Heart left ventricle (tissue), 13 donors: ENCODE measurements around the gene THSD4.

Experiments used
- POLR2A ChIP-seq, 2 donors: fragments of 450-650 bp; IDR thresholded peaks; one replicate each; pipeline ENCODE4 v1.6.1; 2017; ENCODE audit warnings: antibody characterized with exemption in 2 of 2, mild to moderate bottlenecking in 2 of 2, moderate library complexity in 2 of 2
- TF ChIP-seq, protein P1 (sequence below), 12 donors: fragments of 200-600 bp; sonication (generic) in 4 of 12; IDR thresholded peaks; one replicate each; pipeline versions ENCODE4 v1.5.0 to v1.8.0; 2018 to 2022; ENCODE audit warnings: antibody characterized with exemption in 12 of 12, mild to moderate bottlenecking in 5 of 12
- donor health status: ischemic (EF 13 %, LVEDD 7.1; RV severe dilation, severe dysfunction).
- donor health status: DM: no; HTN: yes; CAD: no.
- donor health status: DM: no; HTN: no; CAD: no.
- donor health status: ischemic (EF 25% LVEDD 6.9; RV normal size, moderate dysfunction).
- donor health status: ischemic (EF 25% LVEDD 5.7; RV mildly dilated, moderate dysfunction).
- donor health status: ischemic (EF 35%, LVEDD 5.7; RV mildly dilated, moderate dysfunction).
- donor health status: nonischemic (EF 11% LVEDD 7.7; RV severe dilation, severe dysfunction).
- donor health status: DM: yes; HTN: yes; CAD: no.
- donor health status: PGD.
- donor health status: ischemic (EF 29% LVEDD 5.4; RV normal size, mild dysfunction).
- donor health status: nonischemic (EF 23%, LVEDD 6.1; RV moderate dilation, normal function).

DNA sequence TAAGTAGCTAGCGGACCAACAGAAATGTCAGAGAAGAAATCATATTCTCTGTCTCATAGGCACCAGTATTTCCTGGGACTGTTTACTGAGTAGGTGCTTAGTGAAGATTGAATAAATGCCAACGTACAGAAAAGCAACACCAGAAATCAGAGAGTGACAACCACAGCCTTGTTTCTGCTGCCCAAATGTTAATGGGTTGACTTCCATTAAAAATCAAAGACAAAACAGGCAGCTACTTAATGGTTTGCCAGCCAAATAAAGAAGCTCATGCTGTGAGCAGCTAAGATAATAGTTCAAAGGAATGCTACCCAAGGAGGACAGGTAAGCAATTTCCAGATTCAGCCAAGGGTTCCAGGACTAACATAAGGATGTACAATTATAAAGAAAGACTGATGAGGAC, 270.7 kb downstream of the THSD4 start:
- no peak for TF ChIP-seq POLR2A (IDR thresholded peaks at IDR 0.05)
- TF ChIP-seq, protein P1, sequence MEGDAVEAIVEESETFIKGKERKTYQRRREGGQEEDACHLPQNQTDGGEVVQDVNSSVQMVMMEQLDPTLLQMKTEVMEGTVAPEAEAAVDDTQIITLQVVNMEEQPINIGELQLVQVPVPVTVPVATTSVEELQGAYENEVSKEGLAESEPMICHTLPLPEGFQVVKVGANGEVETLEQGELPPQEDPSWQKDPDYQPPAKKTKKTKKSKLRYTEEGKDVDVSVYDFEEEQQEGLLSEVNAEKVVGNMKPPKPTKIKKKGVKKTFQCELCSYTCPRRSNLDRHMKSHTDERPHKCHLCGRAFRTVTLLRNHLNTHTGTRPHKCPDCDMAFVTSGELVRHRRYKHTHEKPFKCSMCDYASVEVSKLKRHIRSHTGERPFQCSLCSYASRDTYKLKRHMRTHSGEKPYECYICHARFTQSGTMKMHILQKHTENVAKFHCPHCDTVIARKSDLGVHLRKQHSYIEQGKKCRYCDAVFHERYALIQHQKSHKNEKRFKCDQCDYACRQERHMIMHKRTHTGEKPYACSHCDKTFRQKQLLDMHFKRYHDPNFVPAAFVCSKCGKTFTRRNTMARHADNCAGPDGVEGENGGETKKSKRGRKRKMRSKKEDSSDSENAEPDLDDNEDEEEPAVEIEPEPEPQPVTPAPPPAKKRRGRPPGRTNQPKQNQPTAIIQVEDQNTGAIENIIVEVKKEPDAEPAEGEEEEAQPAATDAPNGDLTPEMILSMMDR (IDR thresholded peaks at IDR 0.05): no peak
